HepG2 (cell line): ENCODE measurements around the gene FBXW5. TPM values are rescaled to one million over a fixed set of nuclear protein-coding genes. Genes with fewer than 3 reads are reported as not detected.
A peak's percentile ranks its signal among the peaks of the same experiment; 100 is the strongest.

Source experiments
- ATAC-seq: fragments of 200-7000 bp; cut with Tn5 transposase; 3 replicates; pipeline ENCODE4 v1.9.1; 2020; ENCODE audit warnings: mild to moderate bottlenecking, moderate library complexity
- BruUV-seq: library from RNA; stranded (reverse); fragments of 400-500 nt; replicated peaks from 2 replicates; lab custom pipeline; 2021; lab: Mats Ljungman, UMichigan
- CTCF ChIA-PET: fragments of 300-600 bp; formaldehyde crosslinking; extraction: SDS; loops from one replicate; lab custom pipeline; 2021; ENCODE audit warnings: low total read pairs, inconsistent platforms, low intra/inter-chr PET ratio; lab: Yijun Ruan, JAX
- POLR2A ChIA-PET: fragments of 350-600 bp; sonication (Branson Sonifier 250); formaldehyde crosslinking; loops from one replicate; lab custom pipeline; 2020; ENCODE audit warnings: antibody characterized with exemption, inconsistent platforms; lab: Yijun Ruan, JAX
- DNase-seq: peaks from one replicate; pipeline ENCODE4 v3.0.0-alpha.2; 2015; ENCODE audit warnings: low spot score
- FAIRE-seq: peaks from 3 replicates; lab custom pipeline; 2011; peaks lifted over from hg19 to GRCh38; lab: Jason Lieb, UNC
- H2AFZ ChIP-seq: one replicate; pipeline ENCODE4 v1.6.1; 2011; ENCODE audit warnings: low read length, inconsistent platforms
- H3K27ac ChIP-seq: fragments of 300-600 bp; 3 replicates; pipeline ENCODE4 v1.8.0; 2011; ENCODE audit warnings: mixed run types, mild to moderate bottlenecking, mixed read lengths, low read length, inconsistent platforms; ENCODE audit not compliant: insufficient read depth; ENCODE audit errors: extremely low read length
- H3K27me3 ChIP-seq, 2 experiments: fragments of 200-600 bp in 1 of 2; 2 replicates in 1 of 2; 3 replicates in 1 of 2; pipeline versions ENCODE4 v1.6.0 to v1.8.0; 2011; ENCODE audit warnings: low read length in 2 of 2, mild to moderate bottlenecking in 2 of 2, moderate library complexity in 2 of 2, inconsistent platforms in 1 of 2; ENCODE audit not compliant: insufficient read depth in 2 of 2, control insufficient read depth in 1 of 2
- H3K36me3 ChIP-seq, 2 experiments: fragments of 200-600 bp in 1 of 2; replicated peaks in 1 of 2; 2 replicates in 1 of 2; 3 replicates in 1 of 2; pipeline versions ENCODE4 v1.5.1 to v1.8.0; 2011; ENCODE audit warnings: low read length in 2 of 2, inconsistent platforms in 1 of 2; ENCODE audit not compliant: insufficient read depth in 2 of 2, control insufficient read depth in 1 of 2
- H3K4me1 ChIP-seq: 2 replicates; pipeline ENCODE4 v1.5.1; 2012; ENCODE audit warnings: low read length, inconsistent platforms; ENCODE audit not compliant: insufficient read depth
- H3K4me2 ChIP-seq: 2 replicates; pipeline ENCODE4 v1.6.0; 2011; ENCODE audit warnings: low read depth, low read length, inconsistent platforms
- H3K4me3 ChIP-seq, 3 experiments: fragments of 200-600 bp in 1 of 3; sonication (generic), shearing (Covaris generic) in 1 of 3; replicated peaks in 1 of 3; 2 replicates each; pipeline ENCODE4 v1.5.1; 2011 to 2016; ENCODE audit warnings: low read length in 3 of 3, inconsistent platforms in 2 of 3, low read depth in 2 of 3, mild to moderate bottlenecking in 2 of 3, control low read depth in 1 of 3, mixed read lengths in 1 of 3; ENCODE audit not compliant: insufficient read depth in 1 of 3
- H3K79me2 ChIP-seq: one replicate; pipeline ENCODE4 v1.6.1; 2011; ENCODE audit warnings: low read length, inconsistent platforms; ENCODE audit not compliant: insufficient read depth
- H3K9ac ChIP-seq: 2 replicates; pipeline ENCODE4 v1.6.0; 2011; ENCODE audit warnings: mild to moderate bottlenecking, low read depth, low read length, inconsistent platforms; ENCODE audit not compliant: insufficient read depth
- H3K9me3 ChIP-seq: 2 replicates; pipeline ENCODE4 v1.5.1; 2012; ENCODE audit warnings: mild to moderate bottlenecking, low read length
- H4K20me1 ChIP-seq: 2 replicates; pipeline ENCODE4 v1.6.0; 2011; ENCODE audit warnings: inconsistent platforms, mild to moderate bottlenecking, low read length, moderate library complexity; ENCODE audit not compliant: insufficient read depth
- SIN3A ChIP-seq: IDR thresholded peaks from 2 replicates; pipeline ENCODE4 v1.6.1; 2011; ENCODE audit warnings: low read depth, mild to moderate bottlenecking, control low read depth, low read length, borderline replicate concordance
- SMARCE1 ChIP-seq: fragments of 450-650 bp; IDR thresholded peaks from 2 replicates; pipeline ENCODE4 v1.6.1; 2017; ENCODE audit warnings: borderline replicate concordance
- SP5 ChIP-seq: IDR thresholded peaks from 2 replicates; pipeline ENCODE4 v1.6.1; 2016; ENCODE audit warnings: low read depth, borderline replicate concordance
- ZBTB46 ChIP-seq: sonication (generic); formaldehyde crosslinking; IDR thresholded peaks from 2 replicates; pipeline ENCODE4 v1.4.0; 2020; ENCODE audit warnings: mild to moderate bottlenecking, missing genetic modification reagents, borderline replicate concordance
- ZFP82 ChIP-seq: sonication (generic); formaldehyde crosslinking; IDR thresholded peaks from 2 replicates; pipeline ENCODE4 v1.5.1; 2020; ENCODE audit warnings: mild to moderate bottlenecking, missing genetic modification reagents, borderline replicate concordance
- ZKSCAN5 ChIP-seq: sonication (generic); formaldehyde crosslinking; IDR thresholded peaks from 2 replicates; pipeline ENCODE4 v1.5.1; 2020; ENCODE audit warnings: mild to moderate bottlenecking, missing genetic modification reagents
- ZNF160 ChIP-seq: sonication (generic); formaldehyde crosslinking; IDR thresholded peaks from 2 replicates; pipeline ENCODE4 v1.8.0; 2022; ENCODE audit warnings: mild to moderate bottlenecking, inconsistent platforms, missing genetic modification reagents
- WGBS: methylation state at CpG from one replicate; pipeline ENCODE4 v1.1.6; 2017; ENCODE audit warnings: low lambda C conversion rate; 5-methylcytosine and 5-hydroxymethylcytosine counted together
- in situ Hi-C: cut with HindIII; loops from 2 replicates; pipeline ENCODE4 v1.10.0; 2017; ENCODE audit warnings: low pct_unique_long_range_greater_than_20kb; ENCODE audit not compliant: extremely low pct_ligation_motif_present
- intact Hi-C: fragments of 100-400 bp; cut with micrococcal nuclease; formaldehyde crosslinking; loops from one replicate; pipeline ENCODE4 v1.10.0; 2022; ENCODE audit not compliant: unreplicated experiment
- polyA plus RNA-seq, 8 experiments: library from polyadenylated mRNA; depleted of rRNA in 3 of 8; stranded (reverse) in 7 of 8; unstranded in 1 of 8; fragments of >200 nt; fragmentation: Illumina TruSeq in 4 of 8; extraction: Trizol in 4 of 8; gene quantifications; 2 replicates each; pipeline versions ENCODE4 v1.2.1 to v1.2.3, GENCODE V29; 2011 to 2016; ENCODE audit warnings: low read depth in 4 of 8, missing spikeins in 1 of 8, mixed read lengths in 1 of 8; ENCODE audit not compliant: insufficient read depth in 1 of 8
- total RNA-seq, 5 experiments: library from RNA; depleted of rRNA; stranded (reverse); fragments of >200 nt; fragmentation: Illumina TruSeq; extraction: Trizol; gene quantifications; 2 replicates each; pipeline ENCODE4 v1.2.3, GENCODE V29; 2016; ENCODE audit warnings: low read depth in 1 of 5

The FBXW5 gene
- total and polyA plus RNA-seq, 2 of the 13 experiments (the other 11 are each of a cell fraction or from before 2014, with no cell fraction given), result 52.0 to 60.4 TPM

- Histone ChIP-seq H3K9ac (no peak overlapping the region), H2AFZ (no peak overlapping the region), H3K4me2 (no peak overlapping the region), H3K79me2 (peaks cover under 1% of the 10 kb centered on the region), H3K4me3 (no peak overlapping the region), H4K20me1 (no peaks in the 10 kb centered on the region), H3K9me3 (no peaks in the 10 kb centered on the region), H3K27ac (no peak overlapping the region), H3K36me3 (peaks cover 27 to 65% of the 10 kb centered on the region in 2 experiments), H3K4me1 (no peaks in the 10 kb centered on the region), H3K27me3 (no peaks in the 10 kb centered on the region)
- no TSS peak for BruUV-seq
- FAIRE-seq (no peak), DNase-seq (no peak), ATAC-seq (peak; percentile 73)
- TF ChIP-seq ZFP82 (CRISPR knock-in tag), result no peak
- TF ChIP-seq ZBTB46 (CRISPR knock-in tag), result no peak
- TF ChIP-seq ZNF160 (CRISPR knock-in tag), result no peak
- TF ChIP-seq SIN3A, result no peak
- no peak for TF ChIP-seq SP5
- no peak for TF ChIP-seq ZKSCAN5
- TF ChIP-seq SMARCE1, result no peak
- in situ Hi-C loops, result no loop called here
- POLR2A ChIA-PET, result no interaction called here
- 96% methylated on average over 12 of the region's 12 CpGs for WGBS
- intact Hi-C loops, result no loop called here
- CTCF ChIA-PET, result no interaction called here
Measured at GRCh38 chr9:136910901-136911245, 33.7 kb downstream of the FBXW5 start.
